GM12878 (cell line): ENCODE results near the gene MMP12. TPM values are rescaled to one million over a fixed set of nuclear protein-coding genes. Genes with fewer than 3 reads are reported as not detected.

Experiments
- ATAC-seq: fragments of 200-7000 bp; cut with Tn5 transposase; 3 replicates; pipeline ENCODE4 v1.9.1; 2020; ENCODE audit warnings: mild to moderate bottlenecking, moderate library complexity
- BruUV-seq: library from RNA; stranded (reverse); fragments of 400-500 nt; replicated peaks from 2 replicates; lab custom pipeline; 2021; lab: Mats Ljungman, UMichigan
- CTCF ChIA-PET: fragments of 300-600 bp; sonication (Branson Sonifier 250); formaldehyde crosslinking; extraction: SDS; loops from one replicate; lab custom pipeline; 2021; ENCODE audit warnings: inconsistent platforms; lab: Yijun Ruan, JAX
- POLR2A ChIA-PET: fragments of 350-600 bp; formaldehyde crosslinking; extraction: SDS; loops from one replicate; lab custom pipeline; 2021; ENCODE audit warnings: inconsistent platforms; lab: Charles Lee
- RAD21 ChIA-PET: fragments of 300-600 bp; sonication (Branson Sonifier 250); formaldehyde crosslinking; loops from one replicate; lab custom pipeline; 2023; ENCODE audit warnings: antibody characterized with exemption; ENCODE audit not compliant: unreplicated experiment; lab: Charles Lee
- SMC1A ChIA-PET: fragments of 300-600 bp; sonication (Branson Sonifier 250); formaldehyde crosslinking; loops from one replicate; lab custom pipeline; 2023; ENCODE audit not compliant: unreplicated experiment, uncharacterized antibody; lab: Charles Lee
- DNase-seq: peaks from one replicate; pipeline ENCODE4 v3.0.0-alpha.2; 2011; ENCODE audit warnings: low read depth, low spot score
- FAIRE-seq: peaks from 3 replicates; lab custom pipeline; 2011; peaks lifted over from hg19 to GRCh38; lab: Jason Lieb, UNC
- H2AFZ ChIP-seq: 2 replicates; pipeline ENCODE4 v1.6.0; 2011; ENCODE audit warnings: low read depth, low read length, control low read depth; ENCODE audit not compliant: control insufficient read depth
- H3K27ac ChIP-seq: 2 replicates; pipeline ENCODE4 v1.5.1; 2011; ENCODE audit warnings: control low read depth; ENCODE audit not compliant: control insufficient read depth, insufficient read depth
- H3K27me3 ChIP-seq, 2 experiments: replicated peaks in 1 of 2; 2 replicates each; pipeline versions ENCODE4 v1.6.0 to v1.6.1; 2011; ENCODE audit warnings: low read length in 1 of 2; ENCODE audit not compliant: control insufficient read depth in 2 of 2, insufficient read depth in 2 of 2
- H3K36me3 ChIP-seq, 2 experiments: 2 replicates each; pipeline ENCODE4 v1.5.1; 2011; ENCODE audit warnings: low read length in 1 of 2; ENCODE audit not compliant: control insufficient read depth in 2 of 2, insufficient read depth in 2 of 2
- H3K4me1 ChIP-seq: 2 replicates; pipeline ENCODE4 v1.6.1; 2011; ENCODE audit warnings: mild to moderate bottlenecking, low read length, moderate library complexity, mixed read lengths; ENCODE audit not compliant: control insufficient read depth, insufficient read depth
- H3K4me2 ChIP-seq: 2 replicates; pipeline ENCODE4 v1.6.0; 2011; ENCODE audit warnings: control low read depth; ENCODE audit not compliant: control insufficient read depth, insufficient read depth
- H3K4me3 ChIP-seq: fragments of 200-600 bp; sonication (generic); 2 replicates; pipeline ENCODE4 v1.5.1; 2016
- H3K79me2 ChIP-seq: 2 replicates; pipeline ENCODE4 v1.6.0; 2011; ENCODE audit warnings: low read length; ENCODE audit not compliant: control insufficient read depth, insufficient read depth
- H3K9ac ChIP-seq: 2 replicates; pipeline ENCODE4 v1.8.0; 2011; ENCODE audit warnings: low read length, control low read depth, mixed read lengths; ENCODE audit not compliant: control insufficient read depth, insufficient read depth
- H3K9me3 ChIP-seq: replicated peaks from 3 replicates; pipeline ENCODE4 v1.5.1; 2011; ENCODE audit warnings: mild to moderate bottlenecking, low read length; ENCODE audit not compliant: control insufficient read depth, insufficient read depth
- H4K20me1 ChIP-seq: 2 replicates; pipeline ENCODE4 v1.6.0; 2011; ENCODE audit not compliant: control insufficient read depth, insufficient read depth
- ATF2 ChIP-seq: IDR thresholded peaks from 2 replicates; pipeline ENCODE4 v1.6.1; 2012; ENCODE audit warnings: low read length, inconsistent platforms
- BRCA1 ChIP-seq: IDR thresholded peaks from 2 replicates; pipeline ENCODE4 v1.6.1; 2011; ENCODE audit warnings: low read depth, low read length, improper control_type of control experiment
- CBFB ChIP-seq: IDR thresholded peaks from 2 replicates; pipeline ENCODE4 v1.6.1; 2016; ENCODE audit warnings: antibody characterized with exemption, low read depth
- CEBPB ChIP-seq, 2 experiments: fragments of 150-350 bp in 1 of 2; IDR thresholded peaks; 2 replicates each; pipeline ENCODE4 v1.6.1; 2012 to 2014; ENCODE audit warnings: low read depth in 2 of 2, low read length in 2 of 2, borderline replicate concordance in 1 of 2, inconsistent platforms in 1 of 2
- MTA3 ChIP-seq: IDR thresholded peaks from 2 replicates; pipeline ENCODE4 v1.6.1; 2012; ENCODE audit warnings: low read length, inconsistent platforms, borderline replicate concordance
- NFIC ChIP-seq: IDR thresholded peaks from 2 replicates; pipeline ENCODE4 v1.6.1; 2012; ENCODE audit warnings: low read depth, mild to moderate bottlenecking, inconsistent platforms, low read length, moderate library complexity
- POLR2AphosphoS5 ChIP-seq: IDR thresholded peaks from 2 replicates; pipeline ENCODE4 v1.6.1; 2011; ENCODE audit warnings: mild to moderate bottlenecking, low read length, inconsistent platforms
- SRF ChIP-seq, 2 experiments: IDR thresholded peaks; 2 replicates each; pipeline ENCODE4 v1.6.1; 2011; ENCODE audit warnings: low read depth in 2 of 2, low read length in 2 of 2, mild to moderate bottlenecking in 1 of 2, moderate library complexity in 1 of 2
- TCF7 ChIP-seq: IDR thresholded peaks from 2 replicates; pipeline ENCODE4 v1.6.1; 2014; ENCODE audit warnings: antibody characterized with exemption, borderline replicate concordance
- WGBS: methylation state at CpG from one replicate; pipeline ENCODE4 v1.1.6; 2016; ENCODE audit warnings: low lambda C conversion rate; ENCODE audit not compliant: insufficient replicate concordance, insufficient coverage; ENCODE audit errors: missing lambda C conversion rate; 5-methylcytosine and 5-hydroxymethylcytosine counted together
- in situ Hi-C: fragments of 300-500 bp; cut with MboI; formaldehyde crosslinking; loops from 9 replicates; pipeline ENCODE4 v1.14.3; 2018; ENCODE audit warnings: mixed read lengths
- intact Hi-C: fragments of 100-400 bp; cut with micrococcal nuclease; formaldehyde crosslinking; loops from one replicate; pipeline ENCODE4 v1.14.2; 2022; ENCODE audit not compliant: unreplicated experiment
- polyA plus RNA-seq, 11 experiments: library from polyadenylated mRNA; depleted of rRNA in 4 of 11; unstranded in 6 of 11; stranded (reverse) in 5 of 11; fragments of >200 nt; fragmentation: Nextera tagmentation in 4 of 11; fragmentation: Illumina TruSeq in 1 of 11; extraction: Ambion mirVana in 4 of 11; extraction: Trizol in 1 of 11; gene quantifications; 1 replicate in 1 of 11; 2 replicates in 10 of 11; pipeline versions ENCODE4 v1.2.1 to v1.2.3, GENCODE V29; 2011 to 2016; ENCODE audit warnings: inconsistent platforms in 2 of 11, missing spikeins in 2 of 11, low read depth in 1 of 11
- total RNA-seq, 4 experiments: library from RNA; depleted of rRNA in 3 of 4; stranded (reverse); fragments of >200 nt in 3 of 4; fragmentation: Illumina TruSeq in 1 of 4; extraction: Trizol in 1 of 4; gene quantifications; 2 replicates each; pipeline versions ENCODE4 v1.2.1 to v1.2.3, GENCODE V29; 2013 to 2021
- TF ChIP-seq, protein P1 (sequence below): fragments of 450-650 bp; formaldehyde crosslinking; IDR thresholded peaks from 2 replicates; pipeline ENCODE4 v1.5.0; 2022; ENCODE audit warnings: mild to moderate bottlenecking, missing genetic modification characterization

The MMP12 gene
- total and polyA plus RNA-seq, 10 of the 15 experiments (the other 5 are each of a cell fraction or from before 2014, with no cell fraction given): 0.14 TPM; not detected in 9

GRCh38 chr11:102900346-102900745 lies 25.6 kb upstream of the MMP12 start:
- CTCF ChIA-PET: interaction anchor here (1.0 to 1.7 kb wide), 2 partner anchors 12 to 234 kb away, joined by 3 to 4 read pairs; no protein-coding TSS in a partner anchor
- no peak for FAIRE-seq

More at GRCh38 chr11:102900346-102900745, 25.6 kb upstream of the MMP12 start:
- Histone ChIP-seq H3K9ac (no peak overlapping the region), H3K4me1 (no peaks in the 10 kb centered on the region), H3K4me2 (no peak overlapping the region), H3K9me3 (0 out of 3 replicates have a peak, but pooled peaks cover 1% of the 10 kb centered on the region), H2AFZ (no peak overlapping the region), H3K27me3 (no peaks in the 10 kb centered on the region), H4K20me1 (no peaks in the 10 kb centered on the region), H3K27ac (no peak overlapping the region), H3K4me3 (no peak overlapping the region), H3K79me2 (no peaks in the 10 kb centered on the region), H3K36me3 (no peaks in the 10 kb centered on the region)
- 41% methylated on average over 2 of the region's 2 CpGs for WGBS
- DNase-seq: no peak
- BruUV-seq: no TSS peak
- in situ Hi-C loops: no loop called here
- intact Hi-C loops: no loop called here
- ChIA-PET POLR2A (no interaction called here), RAD21 (no interaction called here), SMC1A (interaction anchor here (0.6 to 1.5 kb wide), 2 partner anchors 11 to 1670 kb away, joined by 3 to 5 read pairs; no protein-coding TSS in a partner anchor)
- TF ChIP-seq SRF (IDR thresholded peaks at IDR 0.05; ENCODE audit: low read depth in 2 of 2, low read length in 2 of 2) (no peak), NFIC (no peak), TCF7 (no peak), ATF2 (no peak), CEBPB (IDR thresholded peaks at IDR 0.05; ENCODE audit: borderline replicate concordance in 1 of 2, low read depth in 2 of 2, low read length in 2 of 2) (no peak), CBFB (no peak), BRCA1 (no peak), POLR2AphosphoS5 (no peak), MTA3 (no peak)
- TF ChIP-seq, protein P1, sequence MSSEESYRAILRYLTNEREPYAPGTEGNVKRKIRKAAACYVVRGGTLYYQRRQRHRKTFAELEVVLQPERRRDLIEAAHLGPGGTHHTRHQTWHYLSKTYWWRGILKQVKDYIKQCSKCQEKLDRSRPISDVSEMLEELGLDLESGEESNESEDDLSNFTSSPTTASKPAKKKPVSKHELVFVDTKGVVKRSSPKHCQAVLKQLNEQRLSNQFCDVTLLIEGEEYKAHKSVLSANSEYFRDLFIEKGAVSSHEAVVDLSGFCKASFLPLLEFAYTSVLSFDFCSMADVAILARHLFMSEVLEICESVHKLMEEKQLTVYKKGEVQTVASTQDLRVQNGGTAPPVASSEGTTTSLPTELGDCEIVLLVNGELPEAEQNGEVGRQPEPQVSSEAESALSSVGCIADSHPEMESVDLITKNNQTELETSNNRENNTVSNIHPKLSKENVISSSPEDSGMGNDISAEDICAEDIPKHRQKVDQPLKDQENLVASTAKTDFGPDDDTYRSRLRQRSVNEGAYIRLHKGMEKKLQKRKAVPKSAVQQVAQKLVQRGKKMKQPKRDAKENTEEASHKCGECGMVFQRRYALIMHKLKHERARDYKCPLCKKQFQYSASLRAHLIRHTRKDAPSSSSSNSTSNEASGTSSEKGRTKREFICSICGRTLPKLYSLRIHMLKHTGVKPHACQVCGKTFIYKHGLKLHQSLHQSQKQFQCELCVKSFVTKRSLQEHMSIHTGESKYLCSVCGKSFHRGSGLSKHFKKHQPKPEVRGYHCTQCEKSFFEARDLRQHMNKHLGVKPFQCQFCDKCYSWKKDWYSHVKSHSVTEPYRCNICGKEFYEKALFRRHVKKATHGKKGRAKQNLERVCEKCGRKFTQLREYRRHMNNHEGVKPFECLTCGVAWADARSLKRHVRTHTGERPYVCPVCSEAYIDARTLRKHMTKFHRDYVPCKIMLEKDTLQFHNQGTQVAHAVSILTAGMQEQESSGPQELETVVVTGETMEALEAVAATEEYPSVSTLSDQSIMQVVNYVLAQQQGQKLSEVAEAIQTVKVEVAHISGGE (CRISPR knock-in tag): no peak
- no peak for ATAC-seq
